ENCODE results near the gene CMKLR1.

DNA sequence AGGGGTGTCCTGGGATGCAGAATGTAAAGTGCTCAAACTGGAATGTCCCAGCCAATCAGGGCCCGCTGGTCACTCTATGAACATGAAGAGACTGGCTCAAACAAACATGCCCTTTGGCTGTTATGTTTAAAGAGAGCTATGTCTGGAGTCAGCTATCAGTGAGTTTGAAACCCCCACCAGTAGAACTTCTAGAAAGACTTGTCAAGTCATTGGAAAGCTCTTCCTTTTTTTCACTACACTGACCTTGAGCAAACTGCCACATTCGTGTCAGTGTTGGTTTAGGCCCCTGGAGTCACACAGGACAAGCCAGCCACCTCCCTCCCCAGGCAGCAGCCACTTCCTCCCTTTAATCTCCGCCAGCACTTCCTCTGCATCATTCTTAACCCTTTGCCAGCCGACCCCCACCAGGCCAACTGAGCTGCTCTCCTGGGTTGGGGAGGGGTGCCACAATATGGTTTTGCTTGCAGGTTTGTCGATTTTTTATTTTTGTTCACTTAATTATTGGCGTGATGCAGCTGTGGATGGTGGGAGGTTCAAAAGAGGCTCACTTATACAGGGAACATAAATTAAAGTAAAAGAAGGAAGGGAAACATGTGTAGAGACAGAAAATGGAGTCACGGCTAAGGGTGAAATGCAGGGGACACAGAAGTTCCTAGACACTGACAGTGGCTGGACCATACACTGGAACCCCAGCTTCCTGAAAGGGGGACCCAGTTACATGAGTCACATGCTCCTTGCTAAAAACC is 25.3 kb downstream of the CMKLR1 start:
- TF ChIP-seq EZH2 (IDR thresholded peaks at IDR 0.05; ENCODE audit: low read length, missing control alignments) = no peak
- TF ChIP-seq, protein P1, sequence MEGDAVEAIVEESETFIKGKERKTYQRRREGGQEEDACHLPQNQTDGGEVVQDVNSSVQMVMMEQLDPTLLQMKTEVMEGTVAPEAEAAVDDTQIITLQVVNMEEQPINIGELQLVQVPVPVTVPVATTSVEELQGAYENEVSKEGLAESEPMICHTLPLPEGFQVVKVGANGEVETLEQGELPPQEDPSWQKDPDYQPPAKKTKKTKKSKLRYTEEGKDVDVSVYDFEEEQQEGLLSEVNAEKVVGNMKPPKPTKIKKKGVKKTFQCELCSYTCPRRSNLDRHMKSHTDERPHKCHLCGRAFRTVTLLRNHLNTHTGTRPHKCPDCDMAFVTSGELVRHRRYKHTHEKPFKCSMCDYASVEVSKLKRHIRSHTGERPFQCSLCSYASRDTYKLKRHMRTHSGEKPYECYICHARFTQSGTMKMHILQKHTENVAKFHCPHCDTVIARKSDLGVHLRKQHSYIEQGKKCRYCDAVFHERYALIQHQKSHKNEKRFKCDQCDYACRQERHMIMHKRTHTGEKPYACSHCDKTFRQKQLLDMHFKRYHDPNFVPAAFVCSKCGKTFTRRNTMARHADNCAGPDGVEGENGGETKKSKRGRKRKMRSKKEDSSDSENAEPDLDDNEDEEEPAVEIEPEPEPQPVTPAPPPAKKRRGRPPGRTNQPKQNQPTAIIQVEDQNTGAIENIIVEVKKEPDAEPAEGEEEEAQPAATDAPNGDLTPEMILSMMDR (conservative IDR thresholded peaks at IDR 0.05 in 1 of 2, IDR thresholded peaks at IDR 0.05 in 1 of 2; ENCODE audit: low read depth in 1 of 2, low read length in 2 of 2) = no peak

Measured in fibroblast of lung (primary cell).